Measurements from ENCODE around the gene PDSS2. TPM values are rescaled to one million over a fixed set of nuclear protein-coding genes. Genes with fewer than 3 reads are reported as not detected.
A peak's percentile ranks its signal among the peaks of the same experiment; 100 is the strongest.

PDSS2 gene
- total RNA-seq, 6 experiments from 2014 or later = 13.3 to 16.9 (median 14.6) TPM

- H3K4me1 Mint-ChIP-seq (ENCODE audit: low read depth) = no peaks in the 10 kb centered on the region
- no peaks in the 10 kb centered on the region for H3K36me3 Mint-ChIP-seq (ENCODE audit: low read depth)
- no peaks in the 10 kb centered on the region for H3K9me3 Mint-ChIP-seq
- no peak overlapping the region for H3K27ac Mint-ChIP-seq
- DNase-seq = no peak
- H3K27me3 Mint-ChIP-seq (ENCODE audit: insufficient read depth) = peaks cover 3% of the 10 kb centered on the region; the same call in 1 of the 2 replicates
- TF ChIP-seq CTCF (IDR thresholded peaks at IDR 0.05) = no peak
- H3K4me3 Mint-ChIP-seq = no peak overlapping the region
Measured at GRCh38 chr6:107187630-107188029, 271.7 kb downstream of the PDSS2 start.

- DNase-seq = no peak
- no peak overlapping the region for H3K27ac Mint-ChIP-seq
- H3K36me3 Mint-ChIP-seq (ENCODE audit: low read depth) = no peaks in the 10 kb centered on the region
- no peaks in the 10 kb centered on the region for H3K4me1 Mint-ChIP-seq (ENCODE audit: low read depth)
- no peak for TF ChIP-seq CTCF (IDR thresholded peaks at IDR 0.05)
- H3K9me3 Mint-ChIP-seq = no peaks in the 10 kb centered on the region
- no peaks in the 10 kb centered on the region for H3K27me3 Mint-ChIP-seq (ENCODE audit: insufficient read depth)
- no peak overlapping the region for H3K4me3 Mint-ChIP-seq
Measured at GRCh38 chr6:107186047-107186446, 273.3 kb downstream of the PDSS2 start.

- H3K4me1 Mint-ChIP-seq (ENCODE audit: low read depth) = no peaks in the 10 kb centered on the region
- H3K4me3 Mint-ChIP-seq = no peak overlapping the region
- H3K36me3 Mint-ChIP-seq (ENCODE audit: low read depth) = no peaks in the 10 kb centered on the region
- H3K27me3 Mint-ChIP-seq (ENCODE audit: insufficient read depth) = no peaks in the 10 kb centered on the region
- peak; percentile 2 for DNase-seq
- no peak overlapping the region for H3K27ac Mint-ChIP-seq
- no peaks in the 10 kb centered on the region for H3K9me3 Mint-ChIP-seq
- TF ChIP-seq CTCF (IDR thresholded peaks at IDR 0.05) = peak; percentile 36; the same call in 1 of the 2 replicates
Measured at GRCh38 chr6:107185391-107185970, 273.9 kb downstream of the PDSS2 start.

- Mint-ChIP-seq H3K4me3 (no peak overlapping the region), H3K27me3 (ENCODE audit: insufficient read depth) (no peaks in the 10 kb centered on the region; the same call in 1 of the 2 replicates), H3K4me1 (ENCODE audit: low read depth) (no peaks in the 10 kb centered on the region), H3K9me3 (no peaks in the 10 kb centered on the region), H3K27ac (no peak overlapping the region), H3K36me3 (ENCODE audit: low read depth) (no peaks in the 10 kb centered on the region)
- TF ChIP-seq CTCF (IDR thresholded peaks at IDR 0.05) = no peak
- DNase-seq = no peak
Measured at GRCh38 chr6:107184435-107184834, 274.9 kb downstream of the PDSS2 start.

- H3K36me3 Mint-ChIP-seq (ENCODE audit: low read depth) = no peaks in the 10 kb centered on the region
- no peaks in the 10 kb centered on the region for H3K9me3 Mint-ChIP-seq
- no peaks in the 10 kb centered on the region; the same call in 1 of the 2 replicates for H3K27me3 Mint-ChIP-seq (ENCODE audit: insufficient read depth)
- H3K4me3 Mint-ChIP-seq = no peak overlapping the region
- no peaks in the 10 kb centered on the region for H3K4me1 Mint-ChIP-seq (ENCODE audit: low read depth)
- H3K27ac Mint-ChIP-seq = no peak overlapping the region
- no peak for TF ChIP-seq CTCF (IDR thresholded peaks at IDR 0.05)
- DNase-seq = no peak
Measured at GRCh38 chr6:107180099-107180498, 279.3 kb downstream of the PDSS2 start.

All from HFFc6 (cell line).